Endodermal cell (in vitro differentiated cells): ENCODE results near the gene OPCML. TPM values are rescaled to one million over a fixed set of nuclear protein-coding genes. Genes with fewer than 3 reads are reported as not detected.

Experiments
- DNase-seq: peaks from one replicate; pipeline ENCODE4 v3.0.0-alpha.2; 2017
- H3K27ac ChIP-seq: 2 replicates; pipeline ENCODE4 v1.5.1; 2013; ENCODE audit warnings: mild to moderate bottlenecking, low read depth, low read length, moderate library complexity
- H3K27me3 ChIP-seq: 2 replicates; pipeline ENCODE4 v1.6.1; 2013; ENCODE audit warnings: mild to moderate bottlenecking, low read length, moderate library complexity; ENCODE audit not compliant: insufficient read depth, control insufficient read depth, poor library complexity, severe bottlenecking
- H3K36me3 ChIP-seq: 2 replicates; pipeline ENCODE4 v1.7.0; 2013; ENCODE audit warnings: mild to moderate bottlenecking, low read length, moderate library complexity; ENCODE audit not compliant: control insufficient read depth, insufficient read depth
- H3K4me1 ChIP-seq: one replicate; pipeline ENCODE4 v1.7.0; 2013; ENCODE audit warnings: low read length; ENCODE audit not compliant: control insufficient read depth, insufficient read depth
- H3K4me3 ChIP-seq: 2 replicates; pipeline ENCODE4 v1.5.1; 2013; ENCODE audit warnings: mild to moderate bottlenecking, low read length, moderate library complexity
- H3K9ac ChIP-seq: 2 replicates; pipeline ENCODE4 v1.6.1; 2013; ENCODE audit warnings: mild to moderate bottlenecking, low read length, moderate library complexity; ENCODE audit not compliant: poor library complexity, severe bottlenecking; ENCODE audit errors: extremely low read depth
- H3K9me3 ChIP-seq: 2 replicates; pipeline ENCODE4 v1.6.1; 2013; ENCODE audit warnings: mild to moderate bottlenecking, low read length, moderate library complexity; ENCODE audit not compliant: control insufficient read depth
- H3K27ac Mint-ChIP-seq: 2 replicates; pipeline ENCODE4 v1.8.0; 2020; ENCODE audit warnings: mixed read lengths
- H3K27me3 Mint-ChIP-seq: 2 replicates; pipeline ENCODE4 v1.8.0; 2021; ENCODE audit warnings: mild to moderate bottlenecking, mixed read lengths; ENCODE audit not compliant: insufficient read depth
- H3K36me3 Mint-ChIP-seq: 2 replicates; pipeline ENCODE4 v1.8.0; 2020; ENCODE audit warnings: low read depth, mixed read lengths
- H3K4me1 Mint-ChIP-seq: 2 replicates; pipeline ENCODE4 v1.8.0; 2020; ENCODE audit warnings: mixed read lengths
- H3K4me3 Mint-ChIP-seq: 2 replicates; pipeline ENCODE4 v1.8.0; 2020; ENCODE audit warnings: mild to moderate bottlenecking, moderate library complexity, mixed read lengths
- H3K9me3 Mint-ChIP-seq: 2 replicates; pipeline ENCODE4 v1.8.0; 2020; ENCODE audit warnings: mild to moderate bottlenecking, mixed read lengths
- CTCF ChIP-seq: fragments of 200-600 bp; sonication (generic); conservative IDR thresholded peaks from 2 replicates; pipeline ENCODE4 v1.5.0; 2021; ENCODE audit warnings: antibody characterized with exemption, mild to moderate bottlenecking
- WGBS, 2 experiments: methylation state at CpG; one replicate each; pipeline versions ENCODE4 v1.1.5 to v1.1.7; 2013; ENCODE audit warnings: missing lambda C conversion rate in 2 of 2, mixed read lengths in 1 of 2; ENCODE audit not compliant: insufficient coverage in 1 of 2, insufficient read length in 1 of 2; 5-methylcytosine and 5-hydroxymethylcytosine counted together
- total RNA-seq, 2 donors: library from RNA; stranded (reverse); fragmentation: NEBNext Ultra II Directional in 1 of 2; extraction: Animal tissue kit (Norgen Biotek cat#: 25700) in 1 of 2; gene quantifications; 2 replicates in 1 of 2; 3 replicates in 1 of 2; pipeline ENCODE4 v1.2.1, GENCODE V29; 2021

The OPCML gene
- total RNA-seq, 2 donors from 2014 or later: 0.49 to 0.86 TPM

GRCh38 chr11:133390803-133391202 is 141.5 kb downstream of the OPCML start:
- Histone ChIP-seq H3K4me3 (no peak overlapping the region), H3K9ac (no peak overlapping the region), H3K27ac (no peak overlapping the region), H3K27me3 (no peaks in the 10 kb centered on the region), H3K9me3 (no peaks in the 10 kb centered on the region), H3K4me1 (no peaks in the 10 kb centered on the region), H3K36me3 (no peaks in the 10 kb centered on the region)
- no peak for TF ChIP-seq CTCF
- Mint-ChIP-seq H3K36me3 (no peaks in the 10 kb centered on the region), H3K27me3 (no peaks in the 10 kb centered on the region), H3K4me3 (no peak overlapping the region), H3K4me1 (peaks cover 7% of the 10 kb centered on the region), H3K9me3 (no peaks in the 10 kb centered on the region), H3K27ac (no peak overlapping the region)
- 92 to 98% methylated on average over 10 to 14 of the region's 14 CpGs for WGBS, 2 experiments
- no peak for DNase-seq

DNA sequence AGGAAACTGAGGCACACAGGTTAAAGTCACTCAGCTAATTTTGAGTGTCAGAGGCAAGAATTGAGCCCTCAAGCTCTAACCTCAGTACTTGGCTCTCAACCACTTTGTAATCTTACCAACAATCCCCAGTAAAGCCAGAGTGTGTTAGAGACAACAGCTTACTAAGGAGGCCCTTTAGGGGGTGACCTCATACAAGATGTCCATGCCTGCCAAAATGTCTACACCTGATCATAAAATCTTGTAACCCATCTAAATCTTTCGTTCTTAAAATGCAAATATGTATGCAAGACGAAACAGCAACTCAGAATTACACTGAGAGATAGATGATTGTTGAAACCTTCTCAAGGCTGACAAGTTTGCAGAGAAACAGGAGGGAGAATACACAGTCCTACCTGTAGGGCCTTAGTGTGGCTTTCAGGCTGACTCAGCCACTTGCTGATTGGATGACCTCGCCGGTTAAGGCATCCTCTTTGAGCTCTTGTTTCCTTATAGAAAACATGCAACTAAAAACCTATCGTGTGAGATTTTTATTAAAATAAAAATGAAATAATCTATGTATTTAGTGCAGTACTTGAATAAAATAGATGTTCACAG is 143.2 kb downstream of the OPCML start:
- Histone ChIP-seq H3K9me3 (no peaks in the 10 kb centered on the region), H3K4me1 (no peaks in the 10 kb centered on the region), H3K36me3 (no peaks in the 10 kb centered on the region), H3K27ac (no peak overlapping the region), H3K4me3 (no peak overlapping the region), H3K9ac (no peak overlapping the region), H3K27me3 (no peaks in the 10 kb centered on the region)
- 91 to 100% methylated on average over 4 of the region's 5 CpGs for WGBS, 2 experiments
- H3K4me3 Mint-ChIP-seq: no peak overlapping the region
- no peaks in the 10 kb centered on the region for H3K36me3 Mint-ChIP-seq
- H3K4me1 Mint-ChIP-seq: peaks cover 8% of the 10 kb centered on the region
- no peak overlapping the region for H3K27ac Mint-ChIP-seq
- no peaks in the 10 kb centered on the region for H3K9me3 Mint-ChIP-seq
- no peaks in the 10 kb centered on the region for H3K27me3 Mint-ChIP-seq
- peak; percentile 34 for TF ChIP-seq CTCF
- no peak for DNase-seq

GRCh38 chr11:133388260-133388659 is 144.0 kb downstream of the OPCML start:
- no peaks in the 10 kb centered on the region for H3K36me3 Mint-ChIP-seq
- H3K36me3 ChIP-seq: no peaks in the 10 kb centered on the region
- no peak overlapping the region for H3K9ac ChIP-seq
- no peak overlapping the region for H3K27ac ChIP-seq
- no peak overlapping the region for H3K4me3 ChIP-seq
- no peaks in the 10 kb centered on the region for H3K27me3 ChIP-seq
- no peak overlapping the region for H3K27ac Mint-ChIP-seq
- H3K9me3 ChIP-seq: no peaks in the 10 kb centered on the region
- no peaks in the 10 kb centered on the region for H3K4me1 ChIP-seq
- peaks cover 8% of the 10 kb centered on the region for H3K4me1 Mint-ChIP-seq
- DNase-seq: no peak
- H3K9me3 Mint-ChIP-seq: no peaks in the 10 kb centered on the region
- H3K27me3 Mint-ChIP-seq: no peaks in the 10 kb centered on the region
- 90 to 91% methylated on average over 2 of the region's 2 CpGs for WGBS, 2 experiments
- no peak overlapping the region for H3K4me3 Mint-ChIP-seq
- no peak for TF ChIP-seq CTCF
